Loucy (cell line): ENCODE results near the gene SAP30L.

Experiments used
- H2AFZ ChIP-seq: fragments of 200-600 bp; sonication (generic); 2 replicates; pipeline ENCODE4 v1.6.0; 2016; ENCODE audit warnings: antibody characterized with exemption, mild to moderate bottlenecking, low read length, moderate library complexity
- H3F3A ChIP-seq: fragments of 200-600 bp; 2 replicates; pipeline ENCODE4 v1.6.0; 2016; ENCODE audit warnings: antibody characterized with exemption, low read depth, mild to moderate bottlenecking
- H3K27me3 ChIP-seq: fragments of 200-600 bp; sonication (generic); 2 replicates; pipeline ENCODE4 v1.6.1; 2014; ENCODE audit warnings: low read length, mild to moderate bottlenecking; ENCODE audit not compliant: insufficient read depth, poor library complexity, severe bottlenecking
- H3K36me3 ChIP-seq: fragments of 200-600 bp; sonication (generic); 2 replicates; pipeline ENCODE4 v1.6.1; 2016; ENCODE audit warnings: low read length; ENCODE audit not compliant: insufficient read depth
- H3K4me1 ChIP-seq: fragments of 200-600 bp; sonication (generic); 2 replicates; pipeline ENCODE4 v1.5.1; 2014; ENCODE audit warnings: low read length, mild to moderate bottlenecking; ENCODE audit not compliant: insufficient read depth, poor library complexity, severe bottlenecking
- H3K4me2 ChIP-seq: fragments of 200-600 bp; sonication (generic); 2 replicates; pipeline ENCODE4 v1.6.0; 2014; ENCODE audit warnings: antibody characterized with exemption, low read length, low read depth, mild to moderate bottlenecking; ENCODE audit not compliant: poor library complexity, severe bottlenecking
- H3K4me3 ChIP-seq: fragments of 200-600 bp; sonication (generic); 2 replicates; pipeline ENCODE4 v1.5.1; 2014; ENCODE audit warnings: low read length, mild to moderate bottlenecking, mixed read lengths; ENCODE audit not compliant: poor library complexity, severe bottlenecking
- H3K79me2 ChIP-seq: fragments of 200-600 bp; sonication (generic); 2 replicates; pipeline ENCODE4 v1.6.1; 2014; ENCODE audit warnings: low read length; ENCODE audit not compliant: insufficient read depth
- H3K9ac ChIP-seq: fragments of 200-600 bp; sonication (generic); 2 replicates; pipeline ENCODE4 v1.6.0; 2014; ENCODE audit warnings: mild to moderate bottlenecking, low read depth, low read length, moderate library complexity; ENCODE audit not compliant: poor library complexity, severe bottlenecking
- H3K9me2 ChIP-seq: fragments of 200-600 bp; sonication (generic); replicated peaks from 2 replicates; pipeline ENCODE4 v1.6.1; 2016; ENCODE audit warnings: low read depth, low read length, mixed read lengths
- H3K9me3 ChIP-seq: fragments of 200-600 bp; sonication (generic); 2 replicates; pipeline ENCODE4 v1.6.1; 2014; ENCODE audit warnings: mild to moderate bottlenecking, antibody characterized with exemption, low read length, low read depth; ENCODE audit not compliant: insufficient read depth
- H4K20me1 ChIP-seq: fragments of 200-600 bp; sonication (generic); 2 replicates; pipeline ENCODE4 v1.6.0; 2014; ENCODE audit warnings: antibody characterized with exemption, low read length, mild to moderate bottlenecking; ENCODE audit not compliant: insufficient read depth, poor library complexity, severe bottlenecking
- EZH2phosphoT487 ChIP-seq: fragments of 200-600 bp; IDR thresholded peaks from 2 replicates; pipeline ENCODE4 v1.6.1; 2018; ENCODE audit warnings: antibody characterized with exemption, mild to moderate bottlenecking, moderate library complexity, borderline replicate concordance
- TF ChIP-seq, protein P1 (sequence below): fragments of 200-600 bp; sonication (generic); conservative IDR thresholded peaks from 2 replicates; pipeline ENCODE4 v1.5.1; 2014; ENCODE audit warnings: mild to moderate bottlenecking, antibody characterized with exemption, low read length

Gene SAP30L

GRCh38 chr5:154412925-154413324, 32.9 kb upstream of the SAP30L start:
- Histone ChIP-seq H3K79me2 (no peaks in the 10 kb centered on the region), H3K4me1 (no peaks in the 10 kb centered on the region), H3K27me3 (no peaks in the 10 kb centered on the region), H4K20me1 (no peaks in the 10 kb centered on the region), H3K36me3 (no peaks in the 10 kb centered on the region), H2AFZ (no peak overlapping the region), H3K4me2 (no peak overlapping the region), H3K9me3 (no peaks in the 10 kb centered on the region), H3K9ac (no peak overlapping the region), H3K9me2 (no peaks in the 10 kb centered on the region), H3K4me3 (no peak overlapping the region), H3F3A (no peaks in the 10 kb centered on the region)
- TF ChIP-seq EZH2phosphoT487, result no peak
- TF ChIP-seq, protein P1, sequence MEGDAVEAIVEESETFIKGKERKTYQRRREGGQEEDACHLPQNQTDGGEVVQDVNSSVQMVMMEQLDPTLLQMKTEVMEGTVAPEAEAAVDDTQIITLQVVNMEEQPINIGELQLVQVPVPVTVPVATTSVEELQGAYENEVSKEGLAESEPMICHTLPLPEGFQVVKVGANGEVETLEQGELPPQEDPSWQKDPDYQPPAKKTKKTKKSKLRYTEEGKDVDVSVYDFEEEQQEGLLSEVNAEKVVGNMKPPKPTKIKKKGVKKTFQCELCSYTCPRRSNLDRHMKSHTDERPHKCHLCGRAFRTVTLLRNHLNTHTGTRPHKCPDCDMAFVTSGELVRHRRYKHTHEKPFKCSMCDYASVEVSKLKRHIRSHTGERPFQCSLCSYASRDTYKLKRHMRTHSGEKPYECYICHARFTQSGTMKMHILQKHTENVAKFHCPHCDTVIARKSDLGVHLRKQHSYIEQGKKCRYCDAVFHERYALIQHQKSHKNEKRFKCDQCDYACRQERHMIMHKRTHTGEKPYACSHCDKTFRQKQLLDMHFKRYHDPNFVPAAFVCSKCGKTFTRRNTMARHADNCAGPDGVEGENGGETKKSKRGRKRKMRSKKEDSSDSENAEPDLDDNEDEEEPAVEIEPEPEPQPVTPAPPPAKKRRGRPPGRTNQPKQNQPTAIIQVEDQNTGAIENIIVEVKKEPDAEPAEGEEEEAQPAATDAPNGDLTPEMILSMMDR, result no peak

DNA sequence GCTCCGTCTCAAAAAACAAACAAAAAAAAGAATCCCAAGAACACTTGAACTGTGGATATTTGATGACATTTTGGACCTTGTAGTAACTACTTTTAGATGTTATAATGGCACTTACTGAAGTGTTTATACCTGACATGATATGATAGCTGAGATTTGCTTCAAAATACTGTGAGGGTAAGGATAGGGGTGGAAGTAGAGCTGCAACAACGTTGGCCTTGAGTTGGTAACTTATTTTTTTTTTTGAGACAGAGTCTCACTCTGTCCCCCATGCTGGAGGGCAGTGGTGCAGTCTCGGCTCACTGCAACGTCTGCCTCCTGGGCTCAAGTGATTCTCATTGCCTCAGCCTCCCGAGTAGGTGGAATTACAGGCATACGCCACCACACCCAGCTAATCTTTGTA, 30.7 kb upstream of the SAP30L start:
- H3K9ac ChIP-seq, result no peak overlapping the region
- no peaks in the 10 kb centered on the region for H3K9me2 ChIP-seq
- H3K27me3 ChIP-seq, result no peaks in the 10 kb centered on the region
- H3K4me1 ChIP-seq, result no peaks in the 10 kb centered on the region
- no peak overlapping the region for H3K4me2 ChIP-seq
- H3K4me3 ChIP-seq, result no peak overlapping the region
- H3K36me3 ChIP-seq, result no peaks in the 10 kb centered on the region; the same call in 1 of the 2 replicates
- no peak for TF ChIP-seq EZH2phosphoT487
- TF ChIP-seq, protein P1, result no peak
- no peak overlapping the region for H2AFZ ChIP-seq
- no peaks in the 10 kb centered on the region for H4K20me1 ChIP-seq
- no peaks in the 10 kb centered on the region for H3K79me2 ChIP-seq
- no peaks in the 10 kb centered on the region for H3F3A ChIP-seq
- H3K9me3 ChIP-seq, result no peaks in the 10 kb centered on the region

GRCh38 chr5:154418344-154418820, 27.4 kb upstream of the SAP30L start:
- no peaks in the 10 kb centered on the region for H3K4me1 ChIP-seq
- no peaks in the 10 kb centered on the region for H3K9me2 ChIP-seq
- no peaks in the 10 kb centered on the region for H3K27me3 ChIP-seq
- H2AFZ ChIP-seq, result no peak overlapping the region
- no peak overlapping the region for H3K4me3 ChIP-seq
- H3K4me2 ChIP-seq, result no peak overlapping the region
- H3K79me2 ChIP-seq, result no peaks in the 10 kb centered on the region
- H3F3A ChIP-seq, result no peaks in the 10 kb centered on the region
- H3K36me3 ChIP-seq, result no peaks in the 10 kb centered on the region; the same call in 1 of the 2 replicates
- no peaks in the 10 kb centered on the region for H4K20me1 ChIP-seq
- H3K9me3 ChIP-seq, result no peaks in the 10 kb centered on the region
- TF ChIP-seq, protein P1, result no peak
- H3K9ac ChIP-seq, result no peak overlapping the region
